ENCODE measurements around the gene ADNP2. TPM values are rescaled to one million over a fixed set of nuclear protein-coding genes. Genes with fewer than 3 reads are reported as not detected.

ADNP2 gene
- total and polyA plus RNA-seq, 2 donors (not counting 1 experiment from before 2014, with no cell fraction given): 4.7 to 14.7 TPM

DNA sequence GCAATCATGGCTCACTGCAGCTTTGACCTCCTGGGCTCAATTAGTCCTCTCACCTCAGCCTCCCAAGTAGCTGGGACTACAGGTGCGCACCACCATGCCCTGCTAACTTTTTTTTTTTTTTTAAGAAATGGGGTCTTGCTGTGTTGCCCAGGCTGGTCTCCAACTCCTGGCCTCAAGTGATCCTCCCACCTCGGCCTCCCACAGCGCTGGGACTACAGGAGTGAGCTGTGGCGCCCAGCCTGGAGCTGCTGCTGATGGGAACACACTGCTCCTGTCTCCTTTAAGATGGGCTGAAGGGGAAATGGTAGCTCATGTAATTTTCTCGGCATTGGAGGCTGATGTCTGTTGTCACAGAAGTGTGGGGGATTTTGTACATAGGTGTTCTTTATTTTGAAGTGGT is 34.9 kb upstream of the ADNP2 start:
- ATAC-seq (ENCODE audit: low read depth) (no peak), DNase-seq (no peak)
- H3K27ac ChIP-seq (ENCODE audit: low read length in 2 of 2): no peak overlapping the region
- TF ChIP-seq, protein P1, sequence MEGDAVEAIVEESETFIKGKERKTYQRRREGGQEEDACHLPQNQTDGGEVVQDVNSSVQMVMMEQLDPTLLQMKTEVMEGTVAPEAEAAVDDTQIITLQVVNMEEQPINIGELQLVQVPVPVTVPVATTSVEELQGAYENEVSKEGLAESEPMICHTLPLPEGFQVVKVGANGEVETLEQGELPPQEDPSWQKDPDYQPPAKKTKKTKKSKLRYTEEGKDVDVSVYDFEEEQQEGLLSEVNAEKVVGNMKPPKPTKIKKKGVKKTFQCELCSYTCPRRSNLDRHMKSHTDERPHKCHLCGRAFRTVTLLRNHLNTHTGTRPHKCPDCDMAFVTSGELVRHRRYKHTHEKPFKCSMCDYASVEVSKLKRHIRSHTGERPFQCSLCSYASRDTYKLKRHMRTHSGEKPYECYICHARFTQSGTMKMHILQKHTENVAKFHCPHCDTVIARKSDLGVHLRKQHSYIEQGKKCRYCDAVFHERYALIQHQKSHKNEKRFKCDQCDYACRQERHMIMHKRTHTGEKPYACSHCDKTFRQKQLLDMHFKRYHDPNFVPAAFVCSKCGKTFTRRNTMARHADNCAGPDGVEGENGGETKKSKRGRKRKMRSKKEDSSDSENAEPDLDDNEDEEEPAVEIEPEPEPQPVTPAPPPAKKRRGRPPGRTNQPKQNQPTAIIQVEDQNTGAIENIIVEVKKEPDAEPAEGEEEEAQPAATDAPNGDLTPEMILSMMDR (IDR thresholded peaks at IDR 0.05): no peak
- no peak for TF ChIP-seq EZH2 (IDR thresholded peaks at IDR 0.05; ENCODE audit: borderline replicate concordance, insufficient read depth, low read depth, low read length, poor library complexity, severe bottlenecking)
- no peaks in the 10 kb centered on the region for H3K4me1 ChIP-seq (ENCODE audit: control insufficient read depth in 2 of 2, insufficient read depth in 2 of 2, low read length in 2 of 2)
- ChIA-PET POLR2A (no interaction called here), CTCF (interaction anchor here (0.6 kb wide), 1 partner anchor 40 kb away, joined by 4 read pairs; the partner anchor contains the start of gene RBFA)
- Mint-ChIP-seq H3K4me1 (no peaks in the 10 kb centered on the region), H3K9me3 (ENCODE audit: insufficient read depth) (no peaks in the 10 kb centered on the region), H3K4me3 (no peak overlapping the region), H3K27me3 (no peaks in the 10 kb centered on the region), H3K27ac (no peak overlapping the region)
- no peak overlapping the region for H3K9ac ChIP-seq (ENCODE audit: low read length)
- intact Hi-C loops (cut with micrococcal nuclease): no loop called here
- no peaks in the 10 kb centered on the region for H3K79me2 ChIP-seq (ENCODE audit: control insufficient read depth, insufficient read depth, low read length)
- H3K4me3 ChIP-seq (ENCODE audit: control extremely low read depth in 1 of 5, extremely low read depth in 1 of 5, insufficient read depth in 1 of 5, low read depth in 2 of 5, low read length in 4 of 5): no peak overlapping the region
- peaks cover 0 to 7% (median 0%) of the 10 kb centered on the region in 3 donors for H3K9me3 ChIP-seq (ENCODE audit: control extremely low read depth in 1 of 3, control insufficient read depth in 2 of 3, insufficient read depth in 1 of 3, low read length in 2 of 3)
- no peak overlapping the region for H2AFZ ChIP-seq (ENCODE audit: insufficient read depth, low read depth, low read length, poor library complexity, severe bottlenecking)
- H4K20me1 ChIP-seq (ENCODE audit: control insufficient read depth, insufficient read depth, low read length, poor library complexity, severe bottlenecking): no peaks in the 10 kb centered on the region
- H3K27me3 ChIP-seq (replicated peaks in 1 of 4; ENCODE audit: control extremely low read depth in 1 of 4, control insufficient read depth in 3 of 4, insufficient read depth in 4 of 4, low read length in 3 of 4): no peaks in the 10 kb centered on the region
- 93% methylated on average over 5 of the region's 5 CpGs for WGBS (ENCODE audit: insufficient coverage)
- no peaks in the 10 kb centered on the region for H3K36me3 ChIP-seq (replicated peaks in 1 of 2; ENCODE audit: control extremely low read depth in 1 of 2, control insufficient read depth in 1 of 2, extremely low read depth in 1 of 2, insufficient read depth in 2 of 2, low read length in 1 of 2)
- H3K4me2 ChIP-seq (replicated peaks; ENCODE audit: low read depth, low read length, poor library complexity, severe bottlenecking): no peak overlapping the region

DNA sequence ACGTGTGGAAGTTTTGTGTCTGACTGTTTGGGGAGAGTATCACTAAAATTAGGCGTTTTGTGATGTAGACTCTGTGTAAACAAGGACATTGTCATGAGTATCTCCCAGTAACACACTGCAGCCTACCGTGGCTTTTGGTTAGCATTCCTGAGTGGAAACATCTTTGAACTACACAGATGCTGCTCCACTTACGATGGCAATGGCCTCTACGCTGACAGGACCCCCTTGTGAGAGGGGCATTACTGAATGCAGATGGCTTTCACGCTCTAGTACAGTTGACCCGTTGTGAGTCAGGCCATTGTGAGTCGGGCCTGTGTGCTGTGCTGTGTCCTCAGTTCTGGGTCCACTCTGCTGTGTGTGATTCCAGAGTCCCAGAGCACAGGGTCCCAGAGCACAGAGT is 34.4 kb upstream of the ADNP2 start:
- H2AFZ ChIP-seq (ENCODE audit: insufficient read depth, low read depth, low read length, poor library complexity, severe bottlenecking): no peak overlapping the region
- Mint-ChIP-seq H3K9me3 (ENCODE audit: insufficient read depth) (no peaks in the 10 kb centered on the region), H3K4me3 (no peak overlapping the region), H3K27me3 (no peaks in the 10 kb centered on the region), H3K4me1 (no peaks in the 10 kb centered on the region), H3K27ac (no peak overlapping the region)
- DNase-seq (no peak), ATAC-seq (ENCODE audit: low read depth) (no peak)
- H3K9ac ChIP-seq (ENCODE audit: low read length): no peak overlapping the region
- intact Hi-C loops (cut with micrococcal nuclease): no loop called here
- CTCF ChIA-PET: no interaction called here
- H3K9me3 ChIP-seq (ENCODE audit: control extremely low read depth in 1 of 3, control insufficient read depth in 2 of 3, insufficient read depth in 1 of 3, low read length in 2 of 3): peaks cover 0 to 7% (median 0%) of the 10 kb centered on the region in 3 donors
- WGBS (ENCODE audit: insufficient coverage): 93% methylated on average over 6 of the region's 8 CpGs
- no peak overlapping the region for H3K27ac ChIP-seq (ENCODE audit: low read length in 2 of 2)
- no peaks in the 10 kb centered on the region for H3K36me3 ChIP-seq (replicated peaks in 1 of 2; ENCODE audit: control extremely low read depth in 1 of 2, control insufficient read depth in 1 of 2, extremely low read depth in 1 of 2, insufficient read depth in 2 of 2, low read length in 1 of 2)
- H3K4me3 ChIP-seq (ENCODE audit: control extremely low read depth in 1 of 5, extremely low read depth in 1 of 5, insufficient read depth in 1 of 5, low read depth in 2 of 5, low read length in 4 of 5): no peak overlapping the region
- H3K4me2 ChIP-seq (replicated peaks; ENCODE audit: low read depth, low read length, poor library complexity, severe bottlenecking): no peak overlapping the region
- no peaks in the 10 kb centered on the region for H3K4me1 ChIP-seq (ENCODE audit: control insufficient read depth in 2 of 2, insufficient read depth in 2 of 2, low read length in 2 of 2)
- no peaks in the 10 kb centered on the region for H3K79me2 ChIP-seq (ENCODE audit: control insufficient read depth, insufficient read depth, low read length)
- POLR2A ChIA-PET: no interaction called here
- H3K27me3 ChIP-seq (replicated peaks in 1 of 4; ENCODE audit: control extremely low read depth in 1 of 4, control insufficient read depth in 3 of 4, insufficient read depth in 4 of 4, low read length in 3 of 4): no peaks in the 10 kb centered on the region
- H4K20me1 ChIP-seq (ENCODE audit: control insufficient read depth, insufficient read depth, low read length, poor library complexity, severe bottlenecking): no peaks in the 10 kb centered on the region
- TF ChIP-seq, protein P1 (IDR thresholded peaks at IDR 0.05): no peak
- no peak for TF ChIP-seq EZH2 (IDR thresholded peaks at IDR 0.05; ENCODE audit: borderline replicate concordance, insufficient read depth, low read depth, low read length, poor library complexity, severe bottlenecking)

Data from B cell (primary cell).